ENCODE data around the gene NFKBIB.

The NFKBIB gene

GRCh38 chr19:38904581-38905539, 5.1 kb downstream of the NFKBIB start:
- no peak for DNase-seq

GRCh38 chr19:38905620-38906019, 5.9 kb downstream of the NFKBIB start:
- no peak for DNase-seq

GRCh38 chr19:38907227-38907626, 7.5 kb downstream of the NFKBIB start:
- DNase-seq, result no peak

GRCh38 chr19:38907670-38908069, 7.9 kb downstream of the NFKBIB start:
- DNase-seq, result no peak

- DNase-seq, result peak in 17 of 56 donors; percentile 8 to 64 (median 34)
Observed at GRCh38 chr19:38908911-38909310, 9.1 kb downstream of the NFKBIB start.

GRCh38 chr19:38910488-38910887, 10.7 kb downstream of the NFKBIB start:
- no peak for DNase-seq

GRCh38 chr19:38911388-38912001, 11.7 kb downstream of the NFKBIB start:
- no peak for DNase-seq

GRCh38 chr19:38912600-38913514, 13.1 kb downstream of the NFKBIB start:
- DNase-seq, result no peak

GRCh38 chr19:38913958-38914357, 14.2 kb downstream of the NFKBIB start:
- no peak for DNase-seq

- no peak for DNase-seq
Observed at GRCh38 chr19:38915329-38916321, 15.9 kb downstream of the NFKBIB start.

- DNase-seq, result no peak
Observed at GRCh38 chr19:38917516-38917915, 17.7 kb downstream of the NFKBIB start.

- DNase-seq, result no peak
Observed at GRCh38 chr19:38917921-38918491, 18.2 kb downstream of the NFKBIB start.

GRCh38 chr19:38918526-38918925, 18.8 kb downstream of the NFKBIB start:
- no peak for DNase-seq

GRCh38 chr19:38919837-38920601, 20.2 kb downstream of the NFKBIB start:
- DNase-seq, result no peak

- no peak for DNase-seq
Observed at GRCh38 chr19:38920602-38921419, 21.0 kb downstream of the NFKBIB start.

GRCh38 chr19:38921420-38922274, 21.9 kb downstream of the NFKBIB start:
- no peak for DNase-seq

GRCh38 chr19:38922482-38922881, 22.7 kb downstream of the NFKBIB start:
- DNase-seq, result no peak
